Neural progenitor cell (in vitro differentiated cells): Measurements from ENCODE around the gene ABCA3.

Source experiments
- EZH2 ChIP-seq: fragments of 200-600 bp; sonication (generic); IDR thresholded peaks from 2 replicates; pipeline ENCODE4 v1.6.1; 2017; ENCODE audit warnings: antibody characterized with exemption, mild to moderate bottlenecking, moderate library complexity
- TF ChIP-seq, protein P1 (sequence below): fragments of 200-600 bp; sonication (generic); IDR thresholded peaks from 2 replicates; pipeline ENCODE4 v1.5.1; 2017; ENCODE audit warnings: antibody characterized with exemption, mild to moderate bottlenecking

DNA sequence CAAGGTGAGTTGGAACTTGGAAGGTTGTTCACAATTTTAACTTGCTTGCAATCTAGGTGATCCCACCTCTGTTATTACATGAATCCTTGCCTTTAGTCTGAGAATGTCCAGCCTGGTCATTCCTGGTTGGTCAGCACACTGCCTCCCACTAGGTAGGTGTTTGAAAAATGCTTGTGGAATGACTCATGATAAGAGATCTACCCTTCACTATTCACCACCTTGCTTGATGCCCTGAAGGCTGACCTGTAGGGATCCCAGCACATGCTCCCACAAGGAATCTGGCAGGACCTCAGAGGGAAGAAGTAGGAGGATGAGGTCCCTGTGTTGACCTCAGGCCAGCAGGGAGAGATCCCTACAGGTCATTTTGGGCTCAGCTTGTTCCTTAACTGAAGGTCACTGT is 30.2 kb upstream of the ABCA3 start:
- TF ChIP-seq, protein P1, sequence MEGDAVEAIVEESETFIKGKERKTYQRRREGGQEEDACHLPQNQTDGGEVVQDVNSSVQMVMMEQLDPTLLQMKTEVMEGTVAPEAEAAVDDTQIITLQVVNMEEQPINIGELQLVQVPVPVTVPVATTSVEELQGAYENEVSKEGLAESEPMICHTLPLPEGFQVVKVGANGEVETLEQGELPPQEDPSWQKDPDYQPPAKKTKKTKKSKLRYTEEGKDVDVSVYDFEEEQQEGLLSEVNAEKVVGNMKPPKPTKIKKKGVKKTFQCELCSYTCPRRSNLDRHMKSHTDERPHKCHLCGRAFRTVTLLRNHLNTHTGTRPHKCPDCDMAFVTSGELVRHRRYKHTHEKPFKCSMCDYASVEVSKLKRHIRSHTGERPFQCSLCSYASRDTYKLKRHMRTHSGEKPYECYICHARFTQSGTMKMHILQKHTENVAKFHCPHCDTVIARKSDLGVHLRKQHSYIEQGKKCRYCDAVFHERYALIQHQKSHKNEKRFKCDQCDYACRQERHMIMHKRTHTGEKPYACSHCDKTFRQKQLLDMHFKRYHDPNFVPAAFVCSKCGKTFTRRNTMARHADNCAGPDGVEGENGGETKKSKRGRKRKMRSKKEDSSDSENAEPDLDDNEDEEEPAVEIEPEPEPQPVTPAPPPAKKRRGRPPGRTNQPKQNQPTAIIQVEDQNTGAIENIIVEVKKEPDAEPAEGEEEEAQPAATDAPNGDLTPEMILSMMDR, result no peak
- no peak for TF ChIP-seq EZH2
